K562 (cell line): ENCODE measurements around the gene TRAPPC2L. TPM values are rescaled to one million over a fixed set of nuclear protein-coding genes. Genes with fewer than 3 reads are reported as not detected.

Experiments used
- ATAC-seq: fragments of 200-7000 bp; cut with Tn5 transposase; 3 replicates; pipeline ENCODE4 v1.9.1; 2020; ENCODE audit warnings: moderate library complexity
- BruUV-seq: library from RNA; stranded (reverse); fragments of 400-500 nt; replicated peaks from 2 replicates; lab custom pipeline; 2021; lab: Mats Ljungman, UMichigan
- CTCF ChIA-PET: fragments of 300-600 bp; formaldehyde crosslinking; extraction: SDS; loops from one replicate; lab custom pipeline; 2021; ENCODE audit warnings: low intra/inter-chr PET ratio; lab: Yijun Ruan, JAX
- POLR2A ChIA-PET: fragments of 300-600, 350-650 bp; sonication (Branson Sonifier 250); formaldehyde crosslinking; extraction: SDS; loops from one replicate; lab custom pipeline; 2021; ENCODE audit warnings: antibody characterized with exemption, inconsistent platforms; lab: Yijun Ruan, JAX
- DNase-seq, 4 experiments: peaks; one replicate each; pipeline versions ENCODE4 v3.0.0 to v3.0.0-alpha.2; 2011 to 2018; ENCODE audit warnings: low spot score in 3 of 4, mixed read lengths in 3 of 4; ENCODE audit errors: extremely low read depth in 1 of 4
- FAIRE-seq: peaks from 2 replicates; lab custom pipeline; 2011; peaks lifted over from hg19 to GRCh38; lab: Jason Lieb, UNC
- H2AFZ ChIP-seq: 2 replicates; pipeline ENCODE4 v1.6.0; 2011; ENCODE audit warnings: low read depth, low read length, control low read depth, inconsistent platforms
- H3K27ac ChIP-seq: fragments of 200-600 bp; 3 replicates; pipeline ENCODE4 v1.8.0; 2011; ENCODE audit warnings: low read depth, mild to moderate bottlenecking, control low read depth, inconsistent platforms, low read length, moderate library complexity, mixed read lengths; ENCODE audit errors: extremely low read depth
- H3K27me3 ChIP-seq, 2 experiments: fragments of 300-600 bp in 1 of 2; 2 replicates in 1 of 2; 3 replicates in 1 of 2; pipeline versions ENCODE4 v1.6.0 to v1.8.0; 2011; ENCODE audit warnings: inconsistent platforms in 2 of 2, low read length in 2 of 2, mild to moderate bottlenecking in 1 of 2, mixed read lengths in 1 of 2, moderate library complexity in 1 of 2; ENCODE audit not compliant: control insufficient read depth in 2 of 2, insufficient read depth in 2 of 2
- H3K36me3 ChIP-seq: fragments of 300-600 bp; 3 replicates; pipeline ENCODE4 v1.8.0; 2011; ENCODE audit warnings: mild to moderate bottlenecking, low read length, inconsistent platforms; ENCODE audit not compliant: control insufficient read depth, insufficient read depth
- H3K4me1 ChIP-seq, 2 experiments: fragments of 200-600 bp in 1 of 2; replicated peaks in 1 of 2; 2 replicates in 1 of 2; 3 replicates in 1 of 2; pipeline versions ENCODE4 v1.5.1 to v1.8.0; 2011; ENCODE audit warnings: inconsistent platforms in 2 of 2, low read length in 2 of 2, mild to moderate bottlenecking in 1 of 2, mixed read lengths in 1 of 2, moderate library complexity in 1 of 2; ENCODE audit not compliant: control insufficient read depth in 2 of 2, insufficient read depth in 2 of 2
- H3K4me2 ChIP-seq: 2 replicates; pipeline ENCODE4 v1.6.1; 2011; ENCODE audit warnings: low read length, control low read depth, inconsistent platforms, mixed read lengths; ENCODE audit not compliant: insufficient read depth
- H3K4me3 ChIP-seq: fragments of 200-600 bp; sonication (generic), shearing (Covaris generic); 2 replicates; pipeline ENCODE4 v1.5.1; 2016; ENCODE audit warnings: control low read depth, inconsistent platforms
- H3K79me2 ChIP-seq: fragments of 200-600 bp; 3 replicates; pipeline ENCODE4 v1.8.0; 2011; ENCODE audit warnings: low read length, inconsistent platforms; ENCODE audit not compliant: control insufficient read depth, insufficient read depth
- H3K9ac ChIP-seq, 2 experiments: 2 replicates each; pipeline versions ENCODE4 v1.6.0 to v1.6.1; 2011; ENCODE audit warnings: low read depth in 2 of 2, low read length in 2 of 2, control low read depth in 1 of 2, inconsistent platforms in 1 of 2, mild to moderate bottlenecking in 1 of 2, mixed read lengths in 1 of 2; ENCODE audit not compliant: insufficient read depth in 1 of 2
- H3K9me1 ChIP-seq: one replicate; pipeline ENCODE4 v1.6.0; 2011; ENCODE audit warnings: inconsistent platforms, mild to moderate bottlenecking, low read length, moderate library complexity; ENCODE audit not compliant: control insufficient read depth, insufficient read depth
- H3K9me3 ChIP-seq: replicated peaks from 2 replicates; pipeline ENCODE4 v1.5.1; 2011; ENCODE audit warnings: low read depth, low read length, inconsistent platforms; ENCODE audit not compliant: control insufficient read depth, insufficient read depth
- H4K20me1 ChIP-seq: replicated peaks from 2 replicates; pipeline ENCODE4 v1.6.1; 2011; ENCODE audit warnings: low read length, inconsistent platforms, mixed read lengths; ENCODE audit not compliant: control insufficient read depth, insufficient read depth
- BDP1 ChIP-seq: IDR thresholded peaks from 3 replicates; pipeline ENCODE4 v1.6.1; 2011; ENCODE audit not compliant: insufficient read length, insufficient read depth
- CBFA2T2 ChIP-seq: fragments of 450-650 bp; conservative IDR thresholded peaks from 2 replicates; pipeline ENCODE4 v1.6.1; 2017; ENCODE audit warnings: mild to moderate bottlenecking
- CBX5 ChIP-seq: IDR thresholded peaks from 2 replicates; pipeline ENCODE4 v1.6.1; 2014; ENCODE audit warnings: low read depth, borderline replicate concordance
- CREM ChIP-seq: IDR thresholded peaks from 2 replicates; pipeline ENCODE4 v1.6.1; 2014; ENCODE audit warnings: antibody characterized with exemption, low read depth
- CTBP1 ChIP-seq: fragments of 450-650 bp; IDR thresholded peaks from 2 replicates; pipeline ENCODE4 v1.6.1; 2016; ENCODE audit warnings: borderline replicate concordance
- GABPB1 ChIP-seq: sonication (generic); formaldehyde crosslinking; IDR thresholded peaks from 2 replicates; pipeline ENCODE4 v1.8.0; 2022; ENCODE audit warnings: mild to moderate bottlenecking, missing genetic modification reagents
- HDAC1 ChIP-seq, 2 experiments: fragments of 450-650 bp; IDR thresholded peaks; 2 replicates each; pipeline ENCODE4 v1.6.1; 2016 to 2017; ENCODE audit warnings: inconsistent platforms in 1 of 2, mild to moderate bottlenecking in 1 of 2, moderate library complexity in 1 of 2
- KLF10 ChIP-seq: fragments of 250-450 bp; sonication (Bioruptor Pico); IDR thresholded peaks from 2 replicates; pipeline ENCODE4 v1.6.1; 2021; ENCODE audit warnings: matching md5 sums
- MEIS2 ChIP-seq: fragments of 450-650 bp; IDR thresholded peaks from 2 replicates; pipeline ENCODE4 v1.6.1; 2014; ENCODE audit warnings: mild to moderate bottlenecking; ENCODE audit not compliant: partially characterized antibody
- NFRKB ChIP-seq: fragments of 450-650 bp; IDR thresholded peaks from 2 replicates; pipeline ENCODE4 v1.6.1; 2016; ENCODE audit warnings: low read depth
- RB1 ChIP-seq: fragments of 450-650 bp; IDR thresholded peaks from 2 replicates; pipeline ENCODE4 v1.6.1; 2017; ENCODE audit warnings: low read depth, mild to moderate bottlenecking
- RBM25 ChIP-seq: fragments of 200-400 bp; formaldehyde crosslinking; IDR thresholded peaks from 2 replicates; pipeline ENCODE4 v1.6.1; 2018; ENCODE audit warnings: low read length, low read depth, moderate library complexity; ENCODE audit not compliant: severe bottlenecking
- RUNX1 ChIP-seq: sonication (generic); IDR thresholded peaks from 2 replicates; pipeline ENCODE4 v1.6.1; 2016; ENCODE audit warnings: antibody characterized with exemption, low read depth
- SMAD4 ChIP-seq: fragments of 250-450 bp; sonication (Bioruptor Pico); conservative IDR thresholded peaks from 2 replicates; pipeline ENCODE4 v1.8.0; 2021; ENCODE audit warnings: inconsistent platforms, mild to moderate bottlenecking, moderate library complexity
- SMARCA4 ChIP-seq: fragments of 450-650 bp; IDR thresholded peaks from 2 replicates; pipeline ENCODE4 v1.6.1; 2016
- SUPT5H ChIP-seq: fragments of 450-650 bp; IDR thresholded peaks from 2 replicates; pipeline ENCODE4 v1.6.1; 2016
- THRAP3 ChIP-seq: fragments of 450-650 bp; IDR thresholded peaks from 2 replicates; pipeline ENCODE4 v1.6.1; 2016; ENCODE audit warnings: mild to moderate bottlenecking, inconsistent platforms, borderline replicate concordance
- ZNF778 ChIP-seq: fragments of 450-650 bp; formaldehyde crosslinking; IDR thresholded peaks from 2 replicates; pipeline ENCODE4 v1.4.0; 2020; ENCODE audit warnings: mild to moderate bottlenecking, moderate library complexity
- WGBS: fragments of 100-300 bp; shearing (Covaris generic); methylation state at CpG from one replicate; pipeline ENCODE4 v1.1.6; 2016; ENCODE audit warnings: low coverage, mixed read lengths; ENCODE audit not compliant: insufficient coverage; ENCODE audit errors: missing lambda C conversion rate; 5-methylcytosine and 5-hydroxymethylcytosine counted together
- in situ Hi-C: fragments of 300-500 bp; cut with MboI; formaldehyde crosslinking; loops from 4 replicates; pipeline ENCODE4 v1.15.0; 2018; ENCODE audit warnings: inconsistent platforms, mixed read lengths
- intact Hi-C: fragments of 100-400 bp; cut with micrococcal nuclease; formaldehyde crosslinking; loops from 2 replicates; pipeline ENCODE4 v1.14.2; 2022
- polyA plus RNA-seq, 8 experiments: library from polyadenylated mRNA; depleted of rRNA in 4 of 8; stranded (reverse) in 5 of 8; unstranded in 3 of 8; fragments of >200 nt; fragmentation: Nextera tagmentation in 2 of 8; fragmentation: Illumina TruSeq in 1 of 8; extraction: Ambion mirVana in 2 of 8; extraction: Trizol in 1 of 8; gene quantifications; 2 replicates each; pipeline versions ENCODE4 v1.2.1 to v1.2.3, GENCODE V29; 2011 to 2014; ENCODE audit warnings: inconsistent platforms in 1 of 8, missing spikeins in 1 of 8
- total RNA-seq, 7 experiments: library from RNA; depleted of rRNA in 6 of 7; stranded (reverse); fragments of >200 nt in 6 of 7; fragmentation: Illumina TruSeq in 2 of 7; extraction: Trizol in 2 of 7; gene quantifications; 2 replicates each; pipeline versions ENCODE4 v1.2.1 to v1.2.3, GENCODE V29; 2011 to 2021; ENCODE audit warnings: low replicate concordance in 1 of 7
- TF ChIP-seq, protein P1 (sequence below), 2 experiments: fragments of 450-650 bp; conservative IDR thresholded peaks; 2 replicates each; pipeline ENCODE4 v1.6.1; 2017; ENCODE audit warnings: mild to moderate bottlenecking in 2 of 2, moderate library complexity in 2 of 2
- TF ChIP-seq, protein P2 (sequence below): fragments of 450-650 bp; formaldehyde crosslinking; IDR thresholded peaks from 2 replicates; pipeline ENCODE4 v1.4.0; 2020; ENCODE audit warnings: mild to moderate bottlenecking

Gene TRAPPC2L
- total and polyA plus RNA-seq, 9 of the 15 experiments (the other 6 are each of a cell fraction or from before 2014, with no cell fraction given): 60.4 to 398 (median 97.5) TPM

DNA sequence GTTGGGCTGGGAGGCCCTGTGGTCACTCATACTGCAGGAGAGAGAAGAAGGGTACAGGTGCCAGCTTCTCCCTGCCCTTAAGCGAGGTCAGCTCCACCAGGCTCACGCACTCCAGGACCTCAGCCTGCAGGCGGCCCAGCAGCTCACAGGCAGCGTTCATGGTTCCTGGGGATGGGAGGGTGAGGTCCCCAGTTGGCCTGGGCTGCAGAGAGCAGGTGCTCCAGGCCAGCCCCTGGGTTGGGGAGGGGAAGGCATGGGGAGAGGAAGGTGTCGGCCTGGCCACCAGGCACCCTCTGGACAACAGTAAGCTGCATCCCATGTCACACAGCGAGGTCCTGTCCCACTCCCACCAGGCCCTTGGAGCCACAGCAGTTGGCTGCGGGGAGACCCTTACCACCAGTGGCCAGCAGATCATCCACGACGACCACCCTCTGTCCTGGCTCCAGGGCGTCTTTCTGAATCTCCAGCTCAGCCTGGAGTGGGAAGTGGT, 47.2 kb upstream of the TRAPPC2L start (continued):
- 0 out of 2 replicates have a peak, but pooled peaks have one; percentile 4 for TF ChIP-seq THRAP3

DNA sequence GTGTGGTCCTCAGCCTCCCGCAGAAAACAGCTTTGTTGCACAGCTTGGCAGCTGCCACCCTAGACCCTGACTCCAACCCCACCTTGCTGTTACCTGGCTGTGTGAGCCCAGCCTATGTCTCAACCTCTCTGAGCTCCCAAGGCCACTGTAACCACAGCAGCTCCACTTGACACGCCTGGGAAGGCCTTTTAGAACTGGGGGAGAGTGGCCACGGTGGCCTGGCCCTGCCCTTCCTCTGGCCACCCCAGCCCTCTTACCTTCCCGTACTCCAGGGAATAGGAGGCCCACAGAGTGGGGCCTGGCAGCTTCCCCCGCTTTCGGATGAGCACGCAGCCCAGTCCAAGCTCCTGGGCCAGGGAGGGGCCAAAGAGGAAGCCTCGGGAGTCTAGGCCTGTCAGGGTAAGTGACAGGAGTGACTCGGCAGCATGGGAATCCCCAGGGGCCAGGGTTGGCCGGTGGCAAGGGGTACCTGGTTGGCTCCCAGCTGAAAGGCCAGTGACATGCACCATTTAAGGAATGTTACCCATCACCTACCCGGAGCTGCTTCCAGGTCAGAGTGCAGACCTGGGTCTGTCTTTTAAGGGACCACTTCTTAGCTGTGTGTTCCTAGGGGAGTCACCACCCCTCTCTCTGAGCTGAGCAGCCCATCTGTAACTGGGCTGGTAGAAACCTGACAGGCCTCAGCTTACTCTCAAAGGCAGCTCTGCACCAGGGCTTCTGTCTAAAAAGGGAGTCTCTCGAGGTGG, 46.6 kb upstream of the TRAPPC2L start:
- H2AFZ ChIP-seq: no peak overlapping the region
- ChIA-PET POLR2A (interaction anchor here (0.6 to 6.1 kb wide), 19 partner anchors 8 to 765 kb away, joined by 3 to 50 read pairs (median 5); partner anchors contain the start of genes CPNE7, PIEZO1 and ZC3H18), CTCF (no interaction called here)
- DNase-seq (peak in 2 of 4 experiments; percentile 57 to 75), FAIRE-seq (peak; percentile 65), ATAC-seq (peak; percentile 31)
- peaks cover 31% of the 10 kb centered on the region; the same call in 1 of the 2 replicates for H4K20me1 ChIP-seq
- H3K9me1 ChIP-seq: no peaks in the 10 kb centered on the region
- H3K4me2 ChIP-seq: peak overlapping the region; percentile 96
- no peaks in the 10 kb centered on the region; a peak in 1 of 5 replicates for H3K27me3 ChIP-seq
- intact Hi-C loops: loop anchor here (5.0 to 10.0 kb wide), 3 partner anchors 167 to 697 kb away; partner anchors contain the start of genes CBFA2T3 and SPG7
- H3K79me2 ChIP-seq: peaks cover 55% of the 10 kb centered on the region
- no TSS peak for BruUV-seq
- peak overlapping the region; percentile 64 for H3K4me3 ChIP-seq
- H3K27ac ChIP-seq: peak overlapping the region; percentile 94
- peak overlapping the region; percentile 86 to 99 for H3K9ac ChIP-seq
- peaks cover 57% of the 10 kb centered on the region; the same call in 2 of the 3 replicates for H3K36me3 ChIP-seq
- H3K9me3 ChIP-seq: no peaks in the 10 kb centered on the region
- peaks cover 14 to 82% of the 10 kb centered on the region in 2 experiments for H3K4me1 ChIP-seq
- in situ Hi-C loops: loop anchor here (5.0 to 10.0 kb wide), 2 partner anchors 357 to 404 kb away; partner anchors contain the start of gene ZNF778
- 5% methylated on average over 12 of the region's 12 CpGs for WGBS
- TF ChIP-seq, protein P1, sequence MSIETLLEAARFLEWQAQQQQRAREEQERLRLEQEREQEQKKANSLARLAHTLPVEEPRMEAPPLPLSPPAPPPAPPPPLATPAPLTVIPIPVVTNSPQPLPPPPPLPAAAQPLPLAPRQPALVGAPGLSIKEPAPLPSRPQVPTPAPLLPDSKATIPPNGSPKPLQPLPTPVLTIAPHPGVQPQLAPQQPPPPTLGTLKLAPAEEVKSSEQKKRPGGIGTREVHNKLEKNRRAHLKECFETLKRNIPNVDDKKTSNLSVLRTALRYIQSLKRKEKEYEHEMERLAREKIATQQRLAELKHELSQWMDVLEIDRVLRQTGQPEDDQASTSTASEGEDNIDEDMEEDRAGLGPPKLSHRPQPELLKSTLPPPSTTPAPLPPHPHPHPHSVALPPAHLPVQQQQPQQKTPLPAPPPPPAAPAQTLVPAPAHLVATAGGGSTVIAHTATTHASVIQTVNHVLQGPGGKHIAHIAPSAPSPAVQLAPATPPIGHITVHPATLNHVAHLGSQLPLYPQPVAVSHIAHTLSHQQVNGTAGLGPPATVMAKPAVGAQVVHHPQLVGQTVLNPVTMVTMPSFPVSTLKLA (conservative IDR thresholded peaks at IDR 0.05): peak; percentile 25 to 74
- TF ChIP-seq CBFA2T2 (no peak), SUPT5H (peak; percentile 3), NFRKB (no peak), GABPB1 (peak; percentile 39; the same call in 1 of the 2 replicates), RUNX1 (0 out of 2 replicates have a peak, but pooled peaks have one; percentile 10), RBM25 (no peak), ZNF778 (CRISPR knock-in tag) (no peak), HDAC1 (IDR thresholded peaks at IDR 0.05) (peak in 1 of 2 experiments; percentile 53; a peak in 1 of 4 replicates), CTBP1 (no peak), CREM (peak; percentile 28; the same call in 1 of the 2 replicates), BDP1 (no peak), CBX5 (no peak), KLF10 (peak; percentile 48; the same call in 1 of the 2 replicates), SMAD4 (CRISPR knock-in tag) (no peak), MEIS2 (peak; percentile 63), RB1 (peak; percentile 36; the same call in 1 of the 2 replicates), SMARCA4 (no peak)
- TF ChIP-seq, protein P2, sequence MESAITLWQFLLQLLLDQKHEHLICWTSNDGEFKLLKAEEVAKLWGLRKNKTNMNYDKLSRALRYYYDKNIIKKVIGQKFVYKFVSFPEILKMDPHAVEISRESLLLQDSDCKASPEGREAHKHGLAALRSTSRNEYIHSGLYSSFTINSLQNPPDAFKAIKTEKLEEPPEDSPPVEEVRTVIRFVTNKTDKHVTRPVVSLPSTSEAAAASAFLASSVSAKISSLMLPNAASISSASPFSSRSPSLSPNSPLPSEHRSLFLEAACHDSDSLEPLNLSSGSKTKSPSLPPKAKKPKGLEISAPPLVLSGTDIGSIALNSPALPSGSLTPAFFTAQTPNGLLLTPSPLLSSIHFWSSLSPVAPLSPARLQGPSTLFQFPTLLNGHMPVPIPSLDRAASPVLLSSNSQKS (CRISPR knock-in tag): no peak
